NB4 (cell line): ENCODE data around the gene PGM3.

Experiments used
- DNase-seq: peaks from one replicate; pipeline ENCODE4 v3.0.0; 2010; ENCODE audit warnings: low read depth
- H3K4me3 ChIP-seq: one replicate; pipeline ENCODE4 v1.5.1; 2011; ENCODE audit warnings: mild to moderate bottlenecking, low read depth, low read length, moderate library complexity
- CTCF ChIP-seq: IDR thresholded peaks from one replicate; pipeline ENCODE4 v1.5.1; 2012; ENCODE audit warnings: low read depth, low read length
- MAX ChIP-seq: IDR thresholded peaks from 2 replicates; pipeline ENCODE4 v1.6.1; 2011; ENCODE audit warnings: low read depth, low read length
- MYC ChIP-seq: IDR thresholded peaks from 2 replicates; pipeline ENCODE4 v1.6.1; 2011; ENCODE audit warnings: low read depth, low read length
- POLR2A ChIP-seq: IDR thresholded peaks from 2 replicates; pipeline ENCODE4 v1.6.1; 2011; ENCODE audit warnings: mild to moderate bottlenecking; ENCODE audit not compliant: insufficient read length; ENCODE audit errors: extremely low read depth

The PGM3 gene

GRCh38 chr6:83153883-83154521 lies 39.1 kb downstream of the PGM3 start:
- DNase-seq = no peak
- TF ChIP-seq CTCF (no peak), MAX (no peak), POLR2A (no peak), MYC (no peak)
- H3K4me3 ChIP-seq = no peak overlapping the region

- DNase-seq = no peak
- no peak for TF ChIP-seq POLR2A
- no peak for TF ChIP-seq MYC
These were observed 40.2 kb downstream of the PGM3 start for GRCh38 chr6:83152913-83153312.

GRCh38 chr6:83151114-83151513 lies 42.0 kb downstream of the PGM3 start:
- no peak for DNase-seq
- no peak overlapping the region for H3K4me3 ChIP-seq
- TF ChIP-seq POLR2A = no peak
- TF ChIP-seq MYC = no peak
- TF ChIP-seq MAX = no peak
- no peak for TF ChIP-seq CTCF

More at GRCh38 chr6:83152913-83153312, 40.2 kb downstream of the PGM3 start:
- no peak overlapping the region for H3K4me3 ChIP-seq

GRCh38 chr6:83138758-83139157 lies 54.3 kb downstream of the PGM3 start:
- H3K4me3 ChIP-seq = no peak overlapping the region
- DNase-seq = no peak
- TF ChIP-seq POLR2A = no peak
- TF ChIP-seq MYC = no peak
- TF ChIP-seq MAX = no peak
- TF ChIP-seq CTCF = no peak

GRCh38 chr6:83138118-83138722 lies 54.8 kb downstream of the PGM3 start:
- no peak for DNase-seq
- no peak for TF ChIP-seq MAX
- no peak for TF ChIP-seq POLR2A
- TF ChIP-seq CTCF = no peak
- no peak for TF ChIP-seq MYC
- no peak overlapping the region for H3K4me3 ChIP-seq

GRCh38 chr6:83132121-83132520 lies 60.9 kb downstream of the PGM3 start:
- DNase-seq = no peak
- TF ChIP-seq CTCF (no peak), MYC (no peak), MAX (no peak), POLR2A (no peak)
- no peak overlapping the region for H3K4me3 ChIP-seq
